BLaER1 (cell line): ENCODE measurements around the gene TMEM59L.

Experiments used
- H3K27ac ChIP-seq: shearing (Covaris generic); formaldehyde crosslinking; 2 replicates; pipeline ENCODE4 v1.8.1; 2022
- H3K27me3 ChIP-seq: shearing (Covaris generic); formaldehyde crosslinking; 2 replicates; pipeline ENCODE4 v1.8.1; 2022
- H3K36me3 ChIP-seq: shearing (Covaris generic); formaldehyde crosslinking; 2 replicates; pipeline ENCODE4 v1.8.1; 2022
- H3K4me1 ChIP-seq: shearing (Covaris generic); formaldehyde crosslinking; 2 replicates; pipeline ENCODE4 v1.8.1; 2022
- H3K4me2 ChIP-seq: shearing (Covaris generic); formaldehyde crosslinking; 2 replicates; pipeline ENCODE4 v1.8.1; 2022
- H3K4me3 ChIP-seq: shearing (Covaris generic); formaldehyde crosslinking; 2 replicates; pipeline ENCODE4 v1.8.1; 2022
- H3K9ac ChIP-seq: shearing (Covaris generic); formaldehyde crosslinking; 2 replicates; pipeline ENCODE4 v1.8.1; 2022
- H3K9me3 ChIP-seq: shearing (Covaris generic); formaldehyde crosslinking; 2 replicates; pipeline ENCODE4 v1.8.1; 2022
- H4K20me1 ChIP-seq: shearing (Covaris generic); formaldehyde crosslinking; 2 replicates; pipeline ENCODE4 v1.8.1; 2022
- Cebpa-rat ChIP-seq: shearing (Covaris generic); IDR thresholded peaks from 2 replicates; pipeline ENCODE4 v1.8.1; 2022

The TMEM59L gene

GRCh38 chr19:18670312-18670711, 57.6 kb downstream of the TMEM59L start:
- peak overlapping the region; percentile 48; the same call in 1 of the 2 replicates for H3K9ac ChIP-seq
- peaks cover 19% of the 10 kb centered on the region for H3K36me3 ChIP-seq
- peaks cover 79% of the 10 kb centered on the region for H4K20me1 ChIP-seq
- H3K4me1 ChIP-seq = peaks cover 76% of the 10 kb centered on the region
- TF ChIP-seq Cebpa-rat = no peak
- H3K4me3 ChIP-seq = 0 out of 2 replicates have a peak overlapping the region, but pooled peaks have one; percentile 47
- no peak overlapping the region for H3K27ac ChIP-seq
- no peaks in the 10 kb centered on the region for H3K9me3 ChIP-seq
- H3K27me3 ChIP-seq = no peaks in the 10 kb centered on the region
- peak overlapping the region; percentile 89 for H3K4me2 ChIP-seq
